Measurements from ENCODE around the gene RBM15B.

Gene RBM15B

DNA sequence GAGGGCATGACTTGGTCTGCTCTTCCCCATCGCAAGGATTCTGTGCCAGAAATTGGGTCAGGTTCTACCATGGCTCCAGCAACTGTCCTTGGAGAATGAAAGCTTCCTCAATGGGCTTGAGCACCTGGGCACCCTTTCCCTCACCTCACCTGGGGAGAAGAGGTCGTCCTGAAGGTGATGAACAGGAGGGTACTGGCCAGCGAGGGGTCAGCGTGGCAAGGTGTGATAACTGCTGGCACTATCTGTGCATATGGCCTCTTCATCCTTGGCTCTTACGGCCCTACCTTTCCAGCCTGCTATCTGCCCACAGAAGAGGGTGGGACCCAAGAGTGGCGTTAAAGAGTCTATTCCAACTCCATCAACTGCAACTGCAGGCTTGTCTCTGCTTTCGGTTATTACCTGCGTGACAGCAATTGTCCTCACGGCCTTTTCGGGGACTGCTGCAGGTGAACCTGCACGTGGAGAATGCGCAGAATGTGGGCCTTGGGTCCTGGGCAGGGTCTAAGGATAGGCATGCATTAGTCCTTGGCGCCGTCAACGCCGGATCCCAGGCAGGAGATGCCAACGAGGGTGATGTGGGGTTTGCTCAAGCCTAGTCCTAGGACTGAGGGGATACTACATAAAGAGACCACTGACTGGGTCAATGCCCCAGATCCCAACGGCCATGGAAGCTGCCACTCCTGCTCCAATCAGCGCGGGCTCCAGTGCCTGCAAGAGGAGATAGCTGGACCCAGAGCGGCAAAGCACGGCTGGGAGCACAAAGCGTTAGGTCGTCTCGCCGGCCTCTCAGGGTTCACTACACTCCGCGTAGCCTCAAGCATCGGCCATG is 625 bp upstream of the RBM15B start:
- DNase-seq (ENCODE audit: extremely low read depth in 1 of 2, low read depth in 1 of 2), result no peak

GRCh38 chr3:51391566-51392354 is 675 bp downstream of the RBM15B start:
- DNase-seq (ENCODE audit: extremely low read depth in 1 of 2, low read depth in 1 of 2), result peak in 1 of 2 donors; percentile 30

DNA sequence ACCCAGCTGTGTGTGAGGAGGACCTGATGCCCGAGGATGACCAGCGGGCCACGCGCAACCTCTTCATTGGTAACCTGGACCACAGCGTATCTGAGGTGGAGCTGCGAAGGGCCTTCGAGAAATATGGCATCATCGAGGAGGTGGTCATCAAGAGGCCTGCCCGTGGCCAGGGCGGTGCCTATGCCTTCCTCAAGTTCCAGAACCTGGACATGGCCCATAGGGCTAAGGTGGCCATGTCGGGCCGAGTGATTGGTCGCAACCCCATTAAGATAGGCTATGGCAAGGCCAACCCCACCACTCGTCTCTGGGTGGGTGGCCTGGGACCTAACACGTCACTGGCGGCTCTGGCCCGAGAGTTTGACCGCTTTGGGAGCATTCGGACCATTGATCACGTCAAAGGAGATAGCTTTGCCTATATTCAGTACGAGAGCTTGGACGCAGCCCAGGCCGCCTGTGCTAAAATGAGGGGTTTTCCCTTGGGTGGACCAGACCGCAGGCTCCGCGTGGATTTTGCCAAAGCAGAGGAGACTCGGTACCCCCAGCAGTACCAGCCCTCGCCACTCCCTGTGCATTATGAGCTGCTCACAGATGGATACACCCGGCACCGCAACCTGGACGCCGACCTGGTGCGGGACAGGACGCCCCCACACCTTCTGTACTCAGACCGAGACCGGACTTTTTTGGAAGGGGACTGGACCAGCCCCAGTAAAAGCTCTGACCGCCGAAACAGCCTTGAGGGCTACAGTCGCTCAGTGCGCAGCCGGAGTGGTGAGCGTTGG is 1.5 kb downstream of the RBM15B start:
- DNase-seq (ENCODE audit: extremely low read depth in 1 of 2, low read depth in 1 of 2), result no peak

GRCh38 chr3:51393134-51393495 is 2.0 kb downstream of the RBM15B start:
- no peak for DNase-seq (ENCODE audit: extremely low read depth in 1 of 2, low read depth in 1 of 2)

DNA sequence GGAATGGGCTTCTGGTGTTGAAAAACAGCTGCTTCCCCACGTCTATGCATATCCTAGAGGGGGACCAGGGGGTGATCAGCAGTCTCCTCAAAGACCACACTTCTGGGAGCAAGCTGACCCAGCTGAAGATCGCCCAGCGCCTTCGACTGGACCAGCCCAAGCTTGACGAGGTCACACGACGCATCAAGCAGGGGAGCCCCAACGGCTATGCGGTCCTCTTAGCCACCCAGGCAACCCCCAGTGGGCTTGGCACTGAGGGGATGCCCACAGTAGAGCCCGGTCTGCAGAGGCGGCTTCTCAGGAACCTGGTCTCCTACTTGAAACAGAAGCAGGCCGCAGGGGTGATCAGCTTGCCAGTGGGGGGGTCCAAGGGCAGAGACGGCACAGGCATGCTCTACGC is 2.5 kb downstream of the RBM15B start:
- no peak for DNase-seq (ENCODE audit: extremely low read depth in 1 of 2, low read depth in 1 of 2)

DNA sequence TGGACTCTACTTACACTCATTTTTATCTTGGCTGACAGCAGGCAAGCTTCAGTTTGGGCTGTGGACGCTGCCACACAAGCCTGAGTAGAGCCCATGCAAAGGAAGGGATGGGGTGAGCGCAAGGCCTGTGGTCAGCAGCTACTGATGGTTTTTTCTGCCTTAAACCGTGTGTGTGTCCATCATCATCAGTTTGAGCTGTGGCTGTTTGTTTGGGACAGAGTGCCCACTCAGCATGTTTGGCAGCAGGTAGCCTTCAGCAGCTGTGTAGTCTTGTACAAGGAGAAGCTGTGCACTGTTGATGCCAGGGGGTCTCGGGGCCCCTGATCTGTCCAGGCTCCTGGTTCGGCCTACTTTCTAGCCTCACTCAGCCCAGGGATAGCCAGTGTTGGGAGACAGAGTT is 3.5 kb downstream of the RBM15B start:
- DNase-seq (ENCODE audit: extremely low read depth in 1 of 2, low read depth in 1 of 2), result no peak

GRCh38 chr3:51395493-51396213 is 4.6 kb downstream of the RBM15B start:
- no peak for DNase-seq (ENCODE audit: extremely low read depth in 1 of 2, low read depth in 1 of 2)

- no peak for DNase-seq (ENCODE audit: extremely low read depth in 1 of 2, low read depth in 1 of 2)
These were observed 5.3 kb downstream of the RBM15B start for GRCh38 chr3:51396401-51396800.

DNA sequence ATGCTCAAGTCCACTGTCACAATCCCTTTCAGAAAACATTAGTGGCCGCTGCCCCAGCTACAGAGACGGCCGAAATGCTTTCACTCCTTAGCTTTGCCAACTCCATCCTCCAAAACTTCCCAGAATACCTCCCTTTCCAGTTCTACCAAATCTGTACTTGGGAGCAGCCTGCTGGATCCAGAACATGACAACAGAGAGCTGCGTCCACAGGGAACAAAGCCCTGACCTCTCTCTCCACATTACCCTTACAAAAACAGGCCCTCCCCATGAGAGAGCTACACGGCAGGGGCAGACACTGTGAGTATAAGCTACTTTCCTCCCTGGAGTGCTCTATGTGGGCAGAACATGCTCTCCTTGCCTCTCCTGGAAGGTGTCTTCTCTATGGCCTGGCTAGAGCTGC is 6.3 kb downstream of the RBM15B start:
- DNase-seq (ENCODE audit: extremely low read depth in 1 of 2, low read depth in 1 of 2), result no peak

- DNase-seq (ENCODE audit: extremely low read depth in 1 of 2, low read depth in 1 of 2), result no peak
These were observed 7.7 kb downstream of the RBM15B start for GRCh38 chr3:51398595-51399310.

- DNase-seq (ENCODE audit: extremely low read depth in 1 of 2, low read depth in 1 of 2), result no peak
These were observed 9.1 kb downstream of the RBM15B start for GRCh38 chr3:51400166-51400565.

DNA sequence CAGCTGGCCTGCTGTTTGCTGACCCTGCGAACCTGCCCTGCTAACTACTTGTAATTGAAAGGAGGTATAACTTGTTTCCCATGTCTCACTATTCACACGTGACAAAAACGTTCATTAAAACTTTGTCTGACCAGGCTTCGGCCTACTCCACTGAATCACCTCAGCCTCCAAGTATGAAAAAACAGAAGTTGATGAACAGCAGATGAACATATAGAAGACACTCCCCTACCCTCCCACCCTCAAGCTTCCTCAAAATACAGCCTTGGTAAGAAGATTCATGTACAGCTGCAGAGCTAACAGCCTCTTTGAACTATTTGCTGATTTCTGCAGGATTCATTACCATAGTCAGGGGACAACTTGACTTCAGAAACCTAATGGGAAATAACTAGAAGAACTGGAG is 10.7 kb downstream of the RBM15B start:
- no peak for DNase-seq (ENCODE audit: extremely low read depth in 1 of 2, low read depth in 1 of 2)

DNA sequence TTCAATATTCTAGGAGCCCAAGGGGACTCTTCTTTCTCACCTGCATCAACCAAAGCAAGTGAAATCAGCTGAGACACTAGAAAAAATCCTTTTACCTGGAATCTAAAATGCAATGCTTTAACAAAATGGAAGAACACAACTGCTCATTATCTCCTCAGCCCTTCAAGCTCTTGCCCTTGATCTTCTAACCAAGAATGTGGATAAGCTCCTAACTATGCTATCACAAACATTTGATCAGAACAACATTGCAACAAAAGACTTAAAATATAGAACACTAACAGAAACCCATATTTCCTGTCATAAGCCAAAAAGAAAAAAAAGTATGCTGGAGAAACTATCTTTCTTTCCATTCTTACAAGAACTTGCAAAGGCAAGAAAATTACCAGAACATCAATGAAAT is 12.6 kb downstream of the RBM15B start:
- DNase-seq (ENCODE audit: extremely low read depth in 1 of 2, low read depth in 1 of 2), result no peak

GRCh38 chr3:51408021-51408420 is 16.9 kb downstream of the RBM15B start:
- DNase-seq (ENCODE audit: extremely low read depth in 1 of 2, low read depth in 1 of 2), result no peak

GRCh38 chr3:51408813-51409212 is 17.7 kb downstream of the RBM15B start:
- DNase-seq (ENCODE audit: extremely low read depth in 1 of 2, low read depth in 1 of 2), result no peak

GRCh38 chr3:51422211-51422610 is 31.1 kb downstream of the RBM15B start:
- DNase-seq (ENCODE audit: extremely low read depth in 1 of 2, low read depth in 1 of 2), result no peak

DNA sequence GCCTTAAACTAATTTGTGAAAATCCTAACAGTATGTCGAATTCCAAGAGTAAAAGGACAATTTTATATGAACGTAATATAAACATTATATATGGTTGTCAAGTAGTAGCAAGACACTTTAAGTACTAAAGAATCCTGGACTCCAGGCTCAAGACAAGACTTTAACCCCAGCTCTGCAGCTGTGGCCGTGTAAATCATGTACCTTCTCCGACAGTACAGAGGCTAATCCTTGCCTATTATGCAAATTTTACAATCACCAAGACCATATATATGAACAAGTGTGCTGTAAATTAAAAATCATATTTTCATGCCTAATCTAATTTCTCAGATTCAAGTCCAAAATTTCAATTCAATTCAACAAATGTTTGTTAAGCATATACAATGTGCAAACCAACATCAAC is 35.8 kb downstream of the RBM15B start:
- DNase-seq (ENCODE audit: extremely low read depth in 1 of 2, low read depth in 1 of 2), result no peak

GRCh38 chr3:51429138-51429537 is 38.1 kb downstream of the RBM15B start:
- no peak for DNase-seq (ENCODE audit: extremely low read depth in 1 of 2, low read depth in 1 of 2)

GRCh38 chr3:51434110-51434509 is 43.0 kb downstream of the RBM15B start:
- DNase-seq (ENCODE audit: extremely low read depth in 1 of 2, low read depth in 1 of 2), result no peak

GRCh38 chr3:51434746-51435327 is 43.8 kb downstream of the RBM15B start:
- peak in 1 of 2 donors; percentile 8 for DNase-seq (ENCODE audit: extremely low read depth in 1 of 2, low read depth in 1 of 2)

All from activated CD8-positive, alpha-beta memory T cell treated with anti-CD3 and anti-CD28 coated beads for 1 hour (primary cell).